SK-N-SH treated with all-trans-retinoic acid at 6 μM for 48 hours (cell line): ENCODE data around the gene SPAM1.
"Not testable (repeated sequence)": the region's sequence is repeated elsewhere in the genome, so short reads cannot be mapped to it uniquely, and the experiment has no call there.

ENCODE experiments used
- ATAC-seq: fragments of 200-7000 bp; cut with Tn5 transposase; 3 replicates; pipeline ENCODE4 v1.9.1; 2020; ENCODE audit warnings: mild to moderate bottlenecking, moderate library complexity
- ARNTL ChIP-seq: fragments of 450-650 bp; formaldehyde crosslinking; IDR thresholded peaks from 2 replicates; pipeline ENCODE4 v1.5.0; 2020; ENCODE audit warnings: low read depth, mild to moderate bottlenecking, moderate library complexity, borderline replicate concordance
- BACH2 ChIP-seq: fragments of 250-450 bp; sonication (Bioruptor Pico); IDR thresholded peaks from 2 replicates; pipeline ENCODE4 v1.9.0; 2021; ENCODE audit warnings: mild to moderate bottlenecking, borderline replicate concordance
- CSRNP3 ChIP-seq: fragments of 250-450 bp; sonication (Bioruptor Pico); IDR thresholded peaks from 2 replicates; pipeline ENCODE4 v1.5.1; 2021; ENCODE audit warnings: mild to moderate bottlenecking, moderate library complexity
- ESRRG ChIP-seq: fragments of 250-450 bp; sonication (Bioruptor Pico); IDR thresholded peaks from 2 replicates; pipeline ENCODE4 v1.6.1; 2021; ENCODE audit warnings: mild to moderate bottlenecking
- GLIS3 ChIP-seq: fragments of 250-450 bp; sonication (Bioruptor Pico); IDR thresholded peaks from 2 replicates; pipeline ENCODE4 v1.5.0; 2020; ENCODE audit warnings: mild to moderate bottlenecking, moderate library complexity
- ISL1 ChIP-seq: fragments of 250-450 bp; sonication (Bioruptor Pico); IDR thresholded peaks from 2 replicates; pipeline ENCODE4 v2.1.2; 2022; ENCODE audit warnings: mild to moderate bottlenecking, moderate library complexity
- OSR1 ChIP-seq: fragments of 250-450 bp; sonication (Bioruptor Pico); IDR thresholded peaks from 2 replicates; pipeline ENCODE4 v1.8.0; 2022; ENCODE audit warnings: moderate library complexity, mild to moderate bottlenecking, inconsistent platforms
- PATZ1 ChIP-seq: fragments of 250-450 bp; sonication (Bioruptor Pico); IDR thresholded peaks from 2 replicates; pipeline ENCODE4 v1.8.0; 2020; ENCODE audit warnings: mild to moderate bottlenecking, moderate library complexity, borderline replicate concordance
- POU6F1 ChIP-seq: fragments of 250-450 bp; sonication (Bioruptor Pico); IDR thresholded peaks from 2 replicates; pipeline ENCODE4 v1.8.0; 2021; ENCODE audit warnings: low read depth, mild to moderate bottlenecking, moderate library complexity, borderline replicate concordance
- PPARA ChIP-seq: fragments of 250-450 bp; sonication (Bioruptor Pico); IDR thresholded peaks from 2 replicates; pipeline ENCODE4 v1.5.0; 2020; ENCODE audit warnings: mild to moderate bottlenecking, borderline replicate concordance
- SNAI2 ChIP-seq: fragments of 250-450 bp; sonication (Bioruptor Pico); IDR thresholded peaks from 2 replicates; pipeline ENCODE4 v1.5.0; 2020; ENCODE audit warnings: mild to moderate bottlenecking, moderate library complexity
- TCF4 ChIP-seq: fragments of 250-450 bp; sonication (Bioruptor Pico); IDR thresholded peaks from 2 replicates; pipeline ENCODE4 v1.8.0; 2021; ENCODE audit warnings: mild to moderate bottlenecking, moderate library complexity, borderline replicate concordance
- TOX ChIP-seq: fragments of 250-450 bp; sonication (Bioruptor Pico); IDR thresholded peaks from 2 replicates; pipeline ENCODE4 v1.8.0; 2021; ENCODE audit warnings: mild to moderate bottlenecking, moderate library complexity, borderline replicate concordance
- TSHZ2 ChIP-seq: fragments of 250-450 bp; sonication (Bioruptor Pico); IDR thresholded peaks from 2 replicates; pipeline ENCODE4 v1.5.0; 2020; ENCODE audit warnings: mild to moderate bottlenecking, moderate library complexity
- ZC3H10 ChIP-seq: fragments of 250-450 bp; sonication (Bioruptor Pico); IDR thresholded peaks from 2 replicates; pipeline ENCODE4 v1.5.1; 2021; ENCODE audit warnings: mild to moderate bottlenecking, moderate library complexity
- ZFP3 ChIP-seq: fragments of 250-450 bp; sonication (Bioruptor Pico); IDR thresholded peaks from 2 replicates; pipeline ENCODE4 v1.5.0; 2020; ENCODE audit warnings: mild to moderate bottlenecking, moderate library complexity
- ZFP30 ChIP-seq: fragments of 450-650 bp; formaldehyde crosslinking; IDR thresholded peaks from 2 replicates; pipeline ENCODE4 v1.5.0; 2022; ENCODE audit warnings: mild to moderate bottlenecking, moderate library complexity
- ZNF565 ChIP-seq: fragments of 450-650 bp; formaldehyde crosslinking; conservative IDR thresholded peaks from 2 replicates; pipeline ENCODE4 v1.5.0; 2020; ENCODE audit warnings: low read depth, mild to moderate bottlenecking, moderate library complexity
- ZNF70 ChIP-seq: fragments of 450-650 bp; formaldehyde crosslinking; IDR thresholded peaks from 2 replicates; pipeline ENCODE4 v1.5.0; 2020; ENCODE audit warnings: mild to moderate bottlenecking, moderate library complexity
- ZNF8 ChIP-seq: fragments of 450-650 bp; formaldehyde crosslinking; IDR thresholded peaks from 2 replicates; pipeline ENCODE4 v1.5.0; 2020; ENCODE audit warnings: mild to moderate bottlenecking, moderate library complexity

The SPAM1 gene

DNA sequence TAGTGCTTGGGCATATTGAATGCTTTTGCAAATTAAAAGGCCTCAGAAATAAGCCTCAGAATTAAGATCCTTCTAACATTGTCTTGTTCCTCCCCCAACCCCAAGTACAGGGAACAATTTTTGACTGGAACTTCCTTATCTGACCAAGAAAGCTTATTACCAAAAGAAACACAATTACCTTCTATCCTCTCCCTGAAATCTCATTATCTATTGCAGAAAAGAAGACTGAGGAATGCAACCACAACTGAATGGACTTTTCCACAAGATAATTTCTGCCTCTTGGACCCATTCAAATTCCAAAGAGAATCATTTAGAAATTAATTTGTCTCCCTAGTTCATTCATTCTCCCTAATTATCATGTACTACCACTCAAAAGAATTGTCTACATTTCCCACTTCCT is 36.8 kb upstream of the SPAM1 start:
- TF ChIP-seq SNAI2 (CRISPR knock-in tag) (no peak), BACH2 (no peak), ZFP30 (CRISPR knock-in tag) (no peak), ZC3H10 (CRISPR knock-in tag) (no peak), ISL1 (CRISPR knock-in tag) (peak; percentile 91), CSRNP3 (CRISPR knock-in tag) (no peak), ESRRG (CRISPR knock-in tag) (no peak), ZNF8 (CRISPR knock-in tag) (no peak), ZNF565 (CRISPR knock-in tag) (no peak), TCF4 (CRISPR knock-in tag) (no peak), POU6F1 (CRISPR knock-in tag) (no peak), GLIS3 (CRISPR knock-in tag) (no peak), TOX (CRISPR knock-in tag) (no peak), TSHZ2 (CRISPR knock-in tag) (no peak), PPARA (CRISPR knock-in tag) (no peak), ZFP3 (CRISPR knock-in tag) (peak; percentile 26; the same call in 1 of the 2 replicates), OSR1 (CRISPR knock-in tag) (no peak)
- ATAC-seq, result no peak

DNA sequence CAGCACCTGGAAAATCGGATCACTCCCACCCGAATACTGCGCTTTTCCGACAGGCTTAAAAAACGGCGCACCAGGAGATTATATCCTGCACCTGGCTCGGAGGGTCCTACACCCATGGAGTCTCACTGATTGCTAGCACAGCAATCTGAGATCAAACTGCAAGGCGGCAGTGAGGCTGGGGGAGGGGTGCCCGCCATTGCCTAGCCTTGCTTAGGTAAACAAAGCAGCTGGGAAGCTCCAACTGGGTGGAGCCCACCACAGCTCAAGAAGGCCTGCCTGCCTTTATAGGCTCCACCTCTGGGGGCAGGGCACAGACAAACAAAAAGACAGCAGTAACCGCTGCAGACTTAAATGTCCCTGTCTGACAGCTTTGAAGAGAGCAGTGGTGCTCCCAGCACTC is 30.3 kb upstream of the SPAM1 start:
- ATAC-seq, result not testable (repeated sequence)

- TF ChIP-seq ISL1 (CRISPR knock-in tag), result no peak
- TF ChIP-seq PATZ1 (CRISPR knock-in tag), result no peak
- TF ChIP-seq POU6F1 (CRISPR knock-in tag), result no peak
- TF ChIP-seq ZNF70 (CRISPR knock-in tag), result no peak
- TF ChIP-seq TCF4 (CRISPR knock-in tag), result no peak
- no peak for ATAC-seq
Measured at GRCh38 chr7:123901101-123901500, 23.9 kb upstream of the SPAM1 start.

DNA sequence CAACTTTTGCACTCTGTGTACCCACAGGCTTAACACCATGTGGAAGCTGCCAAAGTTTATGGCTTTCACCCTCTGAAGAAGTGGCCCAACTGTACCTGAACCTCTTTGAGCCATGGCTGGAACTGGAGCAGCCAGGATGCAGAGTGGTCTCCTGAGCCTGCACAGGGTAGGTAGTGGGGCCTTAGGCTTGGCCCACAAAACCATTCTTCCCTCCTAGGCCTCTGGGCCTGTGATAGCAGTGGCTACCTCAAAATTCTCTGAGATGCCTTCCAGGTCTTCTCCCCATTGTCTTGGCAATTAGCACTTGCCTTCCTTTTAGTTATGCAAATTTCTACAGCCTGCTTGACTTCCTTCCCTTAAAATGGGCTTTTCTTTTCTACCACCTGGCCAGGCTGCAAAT is 19.3 kb upstream of the SPAM1 start:
- TF ChIP-seq ZNF70 (CRISPR knock-in tag) (no peak), SNAI2 (CRISPR knock-in tag) (no peak), CSRNP3 (CRISPR knock-in tag) (no peak), TOX (CRISPR knock-in tag) (no peak), TCF4 (CRISPR knock-in tag) (no peak), ZC3H10 (CRISPR knock-in tag) (no peak), ZNF8 (CRISPR knock-in tag) (no peak), BACH2 (no peak), ARNTL (CRISPR knock-in tag) (no peak)
- no peak for ATAC-seq
